Ovary (tissue), 9 donors: ENCODE data around the gene MAFG. TPM values are rescaled to one million over a fixed set of nuclear protein-coding genes. Genes with fewer than 3 reads are reported as not detected.

ENCODE experiments used
- DNase-seq, 5 donors: peaks; one replicate each; pipeline ENCODE4 v3.0.0-alpha.2; 2019 to 2020
- H3K27ac ChIP-seq, 2 donors: fragments of 200-600 bp; one replicate each; pipeline versions ENCODE4 v1.5.1 to v1.8.0; 2019 to 2022
- H3K27me3 ChIP-seq: fragments of 200-600 bp; one replicate; pipeline ENCODE4 v1.8.0; 2022
- H3K36me3 ChIP-seq: fragments of 200-600 bp; sonication (generic); one replicate; pipeline ENCODE4 v1.5.1; 2019
- H3K4me1 ChIP-seq: one replicate; pipeline ENCODE4 v1.8.1; 2013; ENCODE audit warnings: mild to moderate bottlenecking, moderate library complexity; ENCODE audit not compliant: insufficient read depth
- H3K4me3 ChIP-seq: fragments of 200-600 bp; sonication (generic); one replicate; pipeline ENCODE4 v1.5.1; 2017
- H3K9me3 ChIP-seq, 2 donors: fragments of 200-600 bp in 1 of 2; sonication (generic) in 1 of 2; one replicate each; pipeline versions ENCODE4 v1.5.1 to v1.8.1; 2013 to 2019; ENCODE audit warnings: mild to moderate bottlenecking in 1 of 2, moderate library complexity in 1 of 2
- CTCF ChIP-seq, 3 donors: fragments of 450-650 bp in 2 of 3; fragments of 200-600 bp in 1 of 3; IDR thresholded peaks; one replicate each; pipeline versions ENCODE4 v1.5.1 to v1.8.0; 2016 to 2022; ENCODE audit warnings: antibody characterized with exemption in 3 of 3, mild to moderate bottlenecking in 1 of 3
- EP300 ChIP-seq: sonication (generic); formaldehyde crosslinking; IDR thresholded peaks from one replicate; pipeline ENCODE4 v1.6.1; 2017; ENCODE audit warnings: antibody characterized with exemption
- POLR2A ChIP-seq: fragments of 450-650 bp; IDR thresholded peaks from one replicate; pipeline ENCODE4 v1.6.1; 2017; ENCODE audit warnings: antibody characterized with exemption, mild to moderate bottlenecking, moderate library complexity
- WGBS, 3 donors: extraction: QIAGEN DNeasy Blood & Tissue Kit in 1 of 3; methylation state at CpG; one replicate each; pipeline versions ENCODE4 v1.1.5 to v1.1.7; 2013 to 2017; 5-methylcytosine and 5-hydroxymethylcytosine counted together
- intact Hi-C, 4 donors: fragments of 100-400 bp; cut with DNase I; formaldehyde crosslinking; loops; one replicate each; pipeline versions ENCODE4 v1.11.0 to v1.15.1; 2022 to 2023
- polyA plus RNA-seq, 2 donors: library from polyadenylated mRNA; stranded (reverse); fragments of 200-250 nt in 1 of 2; fragments of 350-450 nt in 1 of 2; fragmentation: Illumina TruSeq in 1 of 2; extraction: RNeasy Lipid Tissue Mini Kit (QIAGEN cat#74804) in 1 of 2; gene quantifications; one replicate each; pipeline ENCODE4 v1.2.3, GENCODE V29; 2013 to 2014
- total RNA-seq, 7 donors: library from RNA; depleted of rRNA in 2 of 7; stranded (reverse); fragments of >200 nt in 2 of 7; fragmentation: NEBNext Ultra II Directional in 3 of 7; extraction: Animal tissue kit (Norgen Biotek cat#: 25700) in 3 of 7; gene quantifications; one replicate each; pipeline versions ENCODE4 v1.1.0 to v1.2.4, GENCODE V29; 2016 to 2023
- donor health status: DM: no; HTN: no; CAD: no; lungs with moderate emphysema.
- donor health status: DM: no; HTN: no; CAD: no.
- donor health status: Bipolar disorder and iron deficiency.
- donor health status: DM: yes; HTN: yes; CAD: no.
- donor health status: DM: no; HTN: no; CAD: no.
- donor health status: DM: yes; HTN: yes; CAD: no.

MAFG gene
- total and polyA plus RNA-seq, 9 donors, result 9.5 to 21.1 (median 13.9) TPM

GRCh38 chr17:81968850-81969812 is 41.6 kb upstream of the MAFG start:
- intact Hi-C loops, result no loop called here
- DNase-seq, result no peak
- no peaks in the 10 kb centered on the region for H3K9me3 ChIP-seq
- no peak overlapping the region for H3K4me3 ChIP-seq
- no peak overlapping the region for H3K27ac ChIP-seq
- no peaks in the 10 kb centered on the region for H3K36me3 ChIP-seq
- H3K27me3 ChIP-seq, result no peaks in the 10 kb centered on the region
- 83 to 85% (median 84%) methylated on average over 12 of the region's 12 CpGs for WGBS, 3 donors
- TF ChIP-seq EP300, result no peak
- TF ChIP-seq CTCF (IDR thresholded peaks at IDR 0.05), result no peak
- TF ChIP-seq POLR2A, result no peak
- peaks cover 13% of the 10 kb centered on the region for H3K4me1 ChIP-seq

DNA sequence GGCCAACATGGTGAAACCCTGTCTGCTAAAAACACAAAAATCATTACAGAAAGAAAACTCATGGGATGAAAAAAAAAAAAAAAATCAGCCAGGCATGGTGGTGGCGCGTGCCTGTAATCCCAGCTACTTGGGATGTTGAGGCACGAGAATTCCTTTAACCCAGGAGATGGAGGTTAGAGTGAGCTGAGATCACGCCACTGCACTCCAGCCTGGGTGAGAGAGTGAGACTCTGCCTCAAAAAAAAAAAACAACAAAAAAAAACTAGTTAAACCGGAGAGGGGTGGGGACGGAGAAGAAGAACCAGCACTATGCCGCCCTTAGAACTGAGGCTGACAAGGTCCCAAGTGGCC is 40.8 kb upstream of the MAFG start:
- H3K9me3 ChIP-seq, result no peaks in the 10 kb centered on the region
- 59 to 73% (median 73%) methylated on average over 7 of the region's 7 CpGs for WGBS, 3 donors
- H3K27ac ChIP-seq, result no peak overlapping the region
- TF ChIP-seq POLR2A (no peak), CTCF (IDR thresholded peaks at IDR 0.05) (no peak), EP300 (no peak)
- H3K36me3 ChIP-seq, result no peaks in the 10 kb centered on the region
- no peak for DNase-seq
- H3K4me3 ChIP-seq, result no peak overlapping the region
- peaks cover 13% of the 10 kb centered on the region for H3K4me1 ChIP-seq
- intact Hi-C loops, result no loop called here
- H3K27me3 ChIP-seq, result no peaks in the 10 kb centered on the region

- Histone ChIP-seq H3K9me3 (no peaks in the 10 kb centered on the region), H3K4me1 (peaks cover 13% of the 10 kb centered on the region), H3K27ac (no peak overlapping the region), H3K36me3 (no peaks in the 10 kb centered on the region), H3K4me3 (no peak overlapping the region), H3K27me3 (no peaks in the 10 kb centered on the region)
- intact Hi-C loops, result no loop called here
- WGBS, 3 donors, result 9 to 16% (median 11%) methylated on average over 28 to 36 of the region's 36 CpGs
- DNase-seq, result peak; percentile 61 to 81 (median 77)
- TF ChIP-seq EP300 (no peak), POLR2A (no peak), CTCF (IDR thresholded peaks at IDR 0.05) (no peak)
Measured at GRCh38 chr17:81967533-81968395, 40.2 kb upstream of the MAFG start.

GRCh38 chr17:81967244-81967532 is 39.7 kb upstream of the MAFG start:
- DNase-seq, result peak in 1 of 5 donors; percentile 46
- Histone ChIP-seq H3K4me1 (peaks cover 13% of the 10 kb centered on the region), H3K9me3 (no peaks in the 10 kb centered on the region), H3K36me3 (no peaks in the 10 kb centered on the region), H3K27me3 (no peaks in the 10 kb centered on the region), H3K27ac (no peak overlapping the region), H3K4me3 (no peak overlapping the region)
- intact Hi-C loops, result no loop called here
- TF ChIP-seq CTCF (IDR thresholded peaks at IDR 0.05), result no peak
- TF ChIP-seq POLR2A, result no peak
- no peak for TF ChIP-seq EP300
- 20 to 27% (median 27%) methylated on average over 3 to 5 of the region's 5 CpGs for WGBS, 3 donors
